ENCODE data around the gene COX6A2.

Gene COX6A2

DNA sequence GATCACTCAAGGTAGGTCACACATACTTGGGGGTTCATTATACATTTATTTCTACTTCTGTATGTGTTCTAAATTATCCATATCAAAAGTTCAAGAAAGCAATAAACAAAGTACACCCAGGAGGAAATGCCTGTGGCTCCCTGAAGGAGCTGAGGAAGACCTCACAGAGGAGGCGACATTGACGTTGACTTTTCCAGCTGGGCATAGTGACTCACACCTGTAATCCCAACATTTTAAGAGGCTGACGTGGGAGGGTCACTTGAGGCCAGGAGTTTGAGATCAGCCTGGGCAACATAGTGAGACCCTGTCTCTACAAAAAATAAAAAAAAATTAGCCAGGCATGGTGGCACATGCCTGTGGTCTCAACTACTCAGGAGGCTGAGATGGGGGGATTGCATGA lies 18.7 kb downstream of the COX6A2 start:
- DNase-seq (ENCODE audit: low spot score) = peak; percentile 61

DNA sequence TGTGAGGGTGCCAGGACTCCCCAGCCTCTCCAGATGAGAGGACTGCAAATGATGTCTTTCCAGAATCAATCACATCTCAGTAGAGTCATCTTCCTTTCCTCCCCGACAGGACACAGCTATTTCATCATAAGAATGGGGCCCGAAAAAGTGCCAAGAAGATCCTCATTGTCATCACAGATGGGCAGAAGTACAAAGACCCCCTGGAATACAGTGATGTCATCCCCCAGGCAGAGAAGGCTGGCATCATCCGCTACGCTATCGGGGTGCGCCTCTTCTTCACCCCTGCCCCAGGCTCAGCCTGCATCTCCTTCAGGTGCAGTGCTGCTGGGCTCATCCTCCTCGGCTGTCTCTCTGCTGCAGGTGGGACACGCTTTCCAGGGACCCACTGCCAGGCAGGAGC lies 20.8 kb downstream of the COX6A2 start:
- DNase-seq (ENCODE audit: low spot score) = no peak

GRCh38 chr16:31404353-31405064 lies 23.7 kb downstream of the COX6A2 start:
- DNase-seq (ENCODE audit: low spot score) = peak; percentile 41

- DNase-seq (ENCODE audit: low spot score) = no peak
These were observed 24.4 kb downstream of the COX6A2 start for GRCh38 chr16:31403590-31404352.

GRCh38 chr16:31402687-31403086 lies 25.5 kb downstream of the COX6A2 start:
- no peak for DNase-seq (ENCODE audit: low spot score)

DNA sequence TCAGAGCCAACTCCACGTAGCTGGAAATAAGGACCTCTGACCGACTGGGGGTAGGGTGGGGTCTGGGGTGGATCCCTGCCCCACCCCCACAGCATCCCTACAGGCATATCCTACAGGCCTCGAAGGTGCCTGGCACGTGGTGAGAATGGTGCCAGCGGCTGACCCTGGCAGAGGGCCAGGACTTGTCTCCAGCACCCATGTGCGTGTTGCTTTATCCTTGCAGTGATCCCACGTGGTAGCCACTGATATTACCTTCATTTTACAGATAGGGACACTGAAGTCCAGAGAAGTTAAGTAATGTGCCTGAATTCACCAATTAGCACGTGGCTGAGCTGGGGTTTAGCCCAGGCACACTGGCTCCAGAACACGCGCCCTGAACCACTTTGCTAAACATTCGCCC lies 26.7 kb downstream of the COX6A2 start:
- DNase-seq (ENCODE audit: low spot score) = no peak

DNA sequence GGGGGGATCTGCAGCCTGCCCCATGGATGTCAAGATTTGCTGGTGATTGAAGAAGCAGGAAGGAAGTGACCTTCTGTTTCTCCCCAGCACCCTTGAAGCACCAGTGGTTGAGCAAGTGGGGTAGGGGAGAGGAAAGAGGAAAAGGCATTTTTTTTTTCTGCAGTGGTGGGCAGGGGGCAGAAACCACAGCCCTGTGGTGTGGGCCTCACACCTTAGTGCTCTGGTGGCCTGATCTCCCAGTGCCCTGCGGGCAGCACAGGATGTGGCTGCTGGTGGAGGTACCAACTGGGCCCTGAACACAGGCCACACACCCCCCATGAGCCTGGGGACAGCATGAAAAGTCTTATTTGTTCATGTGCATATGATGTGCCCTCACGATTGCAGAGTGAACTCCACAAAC lies 28.0 kb downstream of the COX6A2 start:
- no peak for DNase-seq (ENCODE audit: low spot score)

DNA sequence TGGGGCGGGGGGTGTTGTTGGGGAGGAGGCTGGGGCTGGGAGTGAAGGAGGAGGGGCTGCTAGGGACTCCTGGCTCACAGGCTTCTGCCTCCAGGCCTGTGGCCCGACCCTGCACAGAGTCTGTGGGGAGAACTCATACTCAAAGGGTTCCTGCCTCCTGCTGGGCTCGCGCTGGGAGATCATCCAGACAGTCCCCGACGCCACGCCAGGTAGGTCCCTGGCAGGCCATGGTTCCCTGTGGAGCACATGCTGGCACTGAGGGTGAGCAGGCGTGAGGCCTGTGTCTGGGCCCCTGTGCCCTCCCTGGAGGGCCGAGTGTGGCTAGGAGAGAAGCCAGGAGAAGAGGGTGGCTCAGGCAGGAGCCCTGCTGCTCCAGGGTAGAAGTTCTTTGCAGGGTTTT lies 30.5 kb downstream of the COX6A2 start:
- no peak for DNase-seq (ENCODE audit: low spot score)

- no peak for DNase-seq (ENCODE audit: low spot score)
These were observed 31.0 kb downstream of the COX6A2 start for GRCh38 chr16:31397096-31397660.

DNA sequence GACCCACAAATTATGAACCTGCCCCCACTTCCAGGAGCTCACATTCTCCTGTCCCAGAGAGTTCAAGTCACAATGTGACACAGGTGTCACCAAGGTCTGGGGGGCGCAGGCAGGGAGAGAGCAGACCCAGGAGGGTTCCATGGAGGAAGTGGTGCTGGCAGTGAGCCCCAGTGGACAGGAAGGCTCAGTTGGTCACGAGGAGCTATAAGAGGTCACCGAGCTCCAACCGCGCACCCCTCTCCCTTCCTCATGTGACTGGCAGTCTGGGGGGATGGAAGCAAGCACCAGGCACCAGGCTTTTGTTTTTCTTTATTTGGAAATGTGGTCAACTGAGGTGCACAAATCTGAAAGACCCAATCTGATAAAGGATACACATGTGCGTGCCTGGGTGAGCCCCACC lies 32.5 kb downstream of the COX6A2 start:
- DNase-seq (ENCODE audit: low spot score) = no peak

- no peak for DNase-seq (ENCODE audit: low spot score)
These were observed 35.1 kb downstream of the COX6A2 start, which contains the start of gene ITGAD for GRCh38 chr16:31393056-31393455. Gene ITGAD (plus strand): TSS chr16:31393335. CDS start chr16:31393361, 26 bp downstream.

DNA sequence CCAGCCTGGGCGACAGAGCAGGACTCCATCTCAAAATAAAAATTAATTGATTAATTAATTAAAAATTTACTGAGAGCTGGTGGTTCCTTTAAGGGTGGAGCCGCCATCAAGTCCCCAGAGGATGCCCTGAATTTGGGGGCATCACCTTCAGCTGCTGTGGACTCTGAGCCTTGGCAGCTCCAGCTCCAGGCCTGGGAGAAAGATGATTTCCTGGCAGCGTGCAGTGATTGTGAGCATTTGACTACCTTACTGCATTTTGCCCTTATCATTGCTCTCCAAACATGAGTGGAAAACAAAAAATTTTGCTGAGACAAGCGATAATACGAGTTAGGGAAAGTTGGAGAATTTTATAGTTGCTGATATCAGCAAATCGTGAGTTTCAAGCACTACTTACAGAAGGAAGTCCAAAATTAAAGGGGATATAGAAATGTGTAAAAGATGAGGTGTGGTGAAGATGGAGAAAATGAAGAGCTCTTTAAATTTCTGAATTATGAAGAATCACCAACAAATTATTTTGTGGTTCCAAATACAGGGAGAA lies 37.6 kb downstream of the COX6A2 start:
- no peak for DNase-seq (ENCODE audit: low spot score)

GRCh38 chr16:31388535-31388934 lies 39.6 kb downstream of the COX6A2 start:
- no peak for DNase-seq (ENCODE audit: low spot score)

- DNase-seq (ENCODE audit: low spot score) = peak; percentile 60
These were observed 41.8 kb downstream of the COX6A2 start for GRCh38 chr16:31386157-31386984.

- no peak for DNase-seq (ENCODE audit: low spot score)
These were observed 42.5 kb downstream of the COX6A2 start for GRCh38 chr16:31385680-31386079.

GRCh38 chr16:31382485-31383161 lies 45.5 kb downstream of the COX6A2 start:
- DNase-seq (ENCODE audit: low spot score) = peak; percentile 75

- DNase-seq (ENCODE audit: low spot score) = no peak
These were observed 48.0 kb downstream of the COX6A2 start for GRCh38 chr16:31380201-31380600.

All from AG08395 (cell line).